Stimulated activated CD8-positive, alpha-beta memory T cell treated with anti-CD3 and anti-CD28 coated beads, Interleukin-4, amount 100 ng/mL, for 24 hours (primary cell): ENCODE results near the gene CBFA2T3.

Source experiments
- DNase-seq: peaks from one replicate; pipeline ENCODE4 v3.0.0-alpha.2; 2020; ENCODE audit warnings: low read depth

Gene CBFA2T3

DNA sequence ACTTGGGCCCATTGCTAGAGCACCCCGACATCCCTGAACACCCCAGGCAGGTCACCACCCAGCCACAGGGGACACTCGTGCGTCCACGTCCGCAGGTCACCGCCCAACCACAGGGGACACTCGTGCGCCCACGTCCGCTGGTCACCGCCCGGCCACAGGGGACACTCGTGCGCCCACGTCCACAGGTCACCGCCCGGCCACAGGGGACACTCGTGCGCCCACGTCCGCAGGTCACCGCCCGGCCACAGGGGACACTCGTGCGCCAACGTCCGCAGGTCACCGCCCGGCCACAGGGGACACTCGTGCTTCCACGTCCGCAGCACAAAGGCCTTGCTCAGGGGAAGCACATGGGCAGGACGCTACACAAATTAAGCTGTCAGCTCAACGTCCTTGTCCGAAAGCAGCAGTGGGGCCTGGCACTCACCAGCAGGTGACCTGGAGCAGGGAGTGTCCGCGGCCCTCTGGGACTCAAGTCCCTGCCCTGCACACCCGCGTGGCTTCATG lies 137.9 kb downstream of the CBFA2T3 start:
- no peak for DNase-seq

DNA sequence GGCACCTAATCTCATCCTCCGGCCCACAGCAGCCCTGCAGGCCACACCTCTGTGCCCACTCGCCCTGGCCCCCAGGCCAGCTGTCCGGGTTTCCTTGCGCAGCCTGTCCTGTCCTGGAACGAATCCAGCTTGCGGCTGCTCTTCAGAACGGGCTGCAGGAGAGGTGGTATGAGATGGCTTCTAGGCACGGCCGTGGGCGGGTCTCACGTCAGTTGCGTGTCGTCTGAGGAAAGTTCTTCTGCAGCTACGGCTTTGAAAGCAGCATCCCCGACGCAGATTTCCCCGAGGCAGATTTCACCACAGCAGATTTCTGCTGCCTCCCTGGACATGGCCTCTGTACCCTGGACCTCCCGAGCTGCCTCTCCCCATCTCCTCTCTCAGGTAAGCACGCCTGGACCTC lies 138.4 kb downstream of the CBFA2T3 start:
- DNase-seq: no peak

DNA sequence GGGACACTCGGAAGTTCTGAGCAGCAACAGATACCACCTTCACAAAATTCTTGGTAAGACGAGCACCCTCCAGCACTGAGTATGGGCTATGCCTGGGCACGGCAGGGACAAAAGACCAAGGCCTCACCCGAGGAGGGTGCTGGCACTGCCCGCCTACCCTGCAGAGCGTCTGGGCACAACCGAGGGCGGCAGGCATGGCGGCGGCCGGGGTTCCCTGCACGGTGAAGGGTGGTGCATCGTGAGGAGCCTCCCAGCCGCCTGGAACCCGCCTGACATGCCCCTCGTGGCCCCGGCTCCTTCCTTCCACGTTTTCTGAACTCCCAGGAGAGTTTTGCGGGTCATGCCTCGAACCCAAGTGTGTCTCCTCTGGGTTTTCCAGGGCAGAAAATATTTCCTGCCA lies 139.2 kb downstream of the CBFA2T3 start:
- DNase-seq: no peak

DNA sequence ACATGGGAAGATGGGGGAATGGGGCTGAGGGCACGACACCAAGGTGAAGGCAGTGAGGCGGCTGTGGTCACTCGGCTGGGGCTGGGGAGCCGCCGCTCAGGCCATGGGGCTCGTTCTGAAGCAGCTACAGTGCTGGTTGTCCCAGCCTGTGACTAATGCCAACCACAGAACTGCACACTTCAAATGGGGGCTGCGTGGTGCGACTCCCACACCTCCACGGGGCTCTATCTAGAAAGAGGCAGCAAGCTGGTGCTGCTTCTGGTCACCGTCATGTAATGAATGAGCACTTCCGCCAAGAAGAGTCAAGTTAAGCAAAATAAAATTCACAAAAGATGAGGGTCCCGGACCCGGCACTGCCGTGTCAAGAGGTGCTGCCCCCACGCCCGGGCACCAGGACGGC lies 140.2 kb downstream of the CBFA2T3 start:
- no peak for DNase-seq

DNA sequence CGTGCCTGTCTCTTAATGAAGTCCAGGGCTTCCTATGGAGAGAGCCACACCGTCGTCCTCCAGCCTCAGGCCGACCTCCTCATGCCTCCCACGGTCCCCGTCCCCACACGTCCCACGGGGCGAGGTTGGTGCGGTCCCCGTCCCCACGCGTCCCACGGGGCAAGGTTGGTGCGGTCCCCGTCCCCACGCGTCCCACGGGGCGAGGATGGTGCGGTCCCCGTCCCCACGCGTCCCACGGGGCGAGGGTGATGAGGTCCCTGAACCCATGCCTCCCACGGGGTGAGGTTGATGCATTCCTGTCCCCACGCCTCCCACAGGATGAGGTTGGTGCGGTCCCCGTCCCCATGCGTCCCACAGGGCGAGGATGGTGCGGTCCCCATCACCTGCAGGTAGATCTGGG lies 141.2 kb downstream of the CBFA2T3 start:
- no peak for DNase-seq

DNA sequence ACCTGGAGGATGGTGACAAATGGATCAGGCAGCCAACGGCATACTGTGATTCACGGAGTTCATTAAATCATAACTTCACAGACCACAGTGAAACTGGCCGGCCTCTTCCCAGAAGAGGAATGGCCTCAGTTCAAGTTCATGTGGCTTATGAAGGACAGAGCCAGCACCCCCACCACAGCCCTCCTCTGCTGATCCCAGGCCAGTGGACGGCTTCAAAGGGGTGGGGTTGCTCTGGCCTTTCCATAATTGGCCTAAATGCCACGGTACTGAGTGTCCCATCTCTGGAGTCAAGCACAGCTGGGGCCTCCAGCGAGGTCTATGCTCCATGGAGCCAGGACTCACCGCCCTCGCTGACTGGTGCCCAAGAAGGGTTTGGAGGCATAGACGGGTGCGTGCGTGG lies 141.6 kb downstream of the CBFA2T3 start:
- no peak for DNase-seq

DNA sequence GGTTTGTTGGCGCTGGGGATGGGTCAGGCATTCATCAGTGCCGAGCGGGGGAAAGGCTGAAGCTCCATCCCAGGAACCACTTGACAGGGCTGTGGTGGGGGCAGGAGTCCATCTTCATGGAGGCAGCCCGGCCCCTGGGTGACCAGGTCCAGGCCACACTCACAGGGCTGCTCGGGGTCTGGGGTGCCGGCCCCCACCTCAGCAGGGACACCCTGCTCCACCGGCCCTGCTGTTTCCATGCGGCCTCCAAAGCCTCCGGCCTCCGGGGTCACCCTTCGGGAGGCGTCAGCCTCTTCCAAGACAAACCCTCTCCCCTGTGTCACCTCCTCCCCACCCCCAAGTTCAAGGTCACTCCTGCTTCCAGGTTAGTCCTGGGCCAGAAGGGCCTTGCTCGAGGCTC lies 142.3 kb downstream of the CBFA2T3 start:
- no peak for DNase-seq

DNA sequence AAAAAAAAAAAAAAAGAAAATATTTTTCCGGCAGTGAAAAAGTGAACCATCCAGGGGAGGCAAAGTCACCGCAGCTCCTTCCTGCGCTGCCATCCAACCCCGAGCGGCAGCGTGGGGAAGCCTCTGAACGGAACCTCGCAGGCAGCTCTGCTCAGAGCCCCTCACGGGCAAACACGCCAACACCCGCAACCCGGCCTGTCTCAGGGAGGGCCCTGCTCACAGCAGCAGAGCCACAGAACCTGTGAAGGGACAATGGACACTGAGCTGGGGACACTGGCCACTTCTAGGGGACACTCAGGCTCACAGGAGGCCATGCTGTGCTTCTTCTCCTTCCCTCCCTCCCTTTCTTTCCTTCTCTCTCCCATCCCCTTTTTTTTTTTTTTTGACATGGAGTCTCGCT lies 143.9 kb downstream of the CBFA2T3 start:
- DNase-seq: no peak

DNA sequence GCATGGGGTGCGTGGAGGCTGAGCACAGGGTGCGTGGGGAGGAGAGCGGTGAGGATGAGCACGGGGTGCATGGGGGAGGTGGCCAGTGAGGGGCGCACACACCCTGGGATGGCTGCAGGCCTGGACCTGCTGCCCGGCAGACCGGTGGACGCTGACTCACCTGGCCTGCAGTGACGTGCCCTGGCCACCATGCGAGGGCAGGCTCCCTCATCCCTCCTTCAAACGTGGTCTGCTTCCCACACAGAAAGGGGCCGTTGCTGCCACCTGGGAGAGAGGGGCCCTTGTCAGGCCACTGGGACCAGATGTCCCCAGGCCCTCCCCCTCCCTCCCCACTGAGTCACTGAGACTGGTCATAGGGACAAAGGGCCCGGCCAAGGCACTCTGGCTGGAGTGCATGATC lies 145.2 kb downstream of the CBFA2T3 start:
- DNase-seq: no peak

DNA sequence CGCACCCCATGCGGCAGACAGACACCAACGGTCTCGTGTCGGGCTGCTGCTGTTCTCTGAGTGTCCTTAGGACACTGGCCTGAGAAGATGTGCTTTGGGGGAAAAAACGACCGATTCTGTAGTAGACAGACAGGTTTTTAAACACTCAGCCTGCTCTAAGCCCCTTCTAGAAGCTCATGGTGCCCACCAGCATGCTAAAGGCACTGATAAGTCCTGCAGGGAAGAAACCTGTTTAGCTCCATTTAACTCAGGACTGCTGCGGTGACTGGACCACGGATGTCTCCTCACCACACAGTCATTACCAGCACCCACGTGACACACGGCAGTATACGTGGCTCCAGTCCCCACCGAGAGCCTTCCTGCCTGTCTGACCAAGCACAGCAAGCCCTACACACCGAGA lies 146.2 kb downstream of the CBFA2T3 start:
- no peak for DNase-seq

DNA sequence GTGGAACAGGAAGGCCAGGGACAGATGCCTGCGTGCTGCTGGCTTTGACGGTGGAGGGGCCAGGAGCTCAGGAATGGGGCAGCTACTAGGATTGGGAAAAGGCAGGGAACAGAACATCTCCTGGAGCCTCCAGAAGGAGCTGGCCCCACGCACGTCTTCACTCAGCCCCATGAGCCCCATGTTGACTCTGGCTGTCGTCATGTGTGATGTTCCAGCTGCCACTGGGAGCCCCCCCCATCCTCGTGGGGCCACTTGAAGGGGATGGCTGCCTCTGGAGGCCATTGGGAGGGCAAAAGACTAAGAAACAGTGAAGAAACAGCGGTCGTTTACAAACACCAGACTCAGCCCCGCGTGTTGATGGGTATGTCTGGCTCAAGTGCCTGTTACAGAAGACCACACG lies 146.7 kb downstream of the CBFA2T3 start:
- no peak for DNase-seq

DNA sequence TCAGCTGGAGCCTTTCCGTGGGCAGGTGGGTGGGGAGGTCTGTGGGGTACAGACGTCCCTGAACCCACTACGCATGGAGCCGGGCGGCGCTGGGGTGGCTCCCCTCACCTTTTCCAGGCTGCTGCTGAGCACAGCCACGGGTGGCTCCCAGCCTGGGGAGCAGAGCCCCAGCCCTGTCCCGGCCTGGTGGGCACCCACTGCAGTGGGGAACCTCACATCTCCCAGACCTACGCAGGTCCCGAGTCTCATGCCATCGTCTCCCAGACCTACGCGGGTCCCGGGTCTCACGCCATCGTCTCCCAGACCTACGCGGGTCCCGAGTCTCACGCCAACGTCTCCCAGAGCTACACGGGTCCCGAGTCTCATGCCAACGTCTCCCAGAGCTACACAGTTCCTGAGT lies 148.3 kb downstream of the CBFA2T3 start:
- no peak for DNase-seq

DNA sequence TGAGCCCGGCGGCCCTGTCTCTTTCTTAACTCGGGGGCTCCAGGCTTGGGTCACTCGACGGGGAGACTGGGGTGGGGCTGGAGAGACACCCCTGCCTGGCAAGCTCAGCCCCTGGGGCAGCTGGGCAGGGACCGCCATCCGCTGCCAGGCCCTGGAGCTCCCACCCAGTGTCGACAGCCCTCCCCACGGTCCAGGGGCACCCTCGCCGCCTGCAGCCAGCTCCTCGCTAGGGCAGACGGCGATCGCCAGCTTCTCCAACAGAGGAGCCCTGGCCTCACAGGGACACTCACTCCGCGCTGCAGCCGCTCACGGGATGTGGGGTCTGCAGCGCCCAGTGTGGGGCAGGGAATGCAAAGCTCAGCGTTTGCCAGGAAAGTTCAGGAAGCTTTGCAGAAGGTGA lies 149.3 kb downstream of the CBFA2T3 start:
- DNase-seq: no peak

DNA sequence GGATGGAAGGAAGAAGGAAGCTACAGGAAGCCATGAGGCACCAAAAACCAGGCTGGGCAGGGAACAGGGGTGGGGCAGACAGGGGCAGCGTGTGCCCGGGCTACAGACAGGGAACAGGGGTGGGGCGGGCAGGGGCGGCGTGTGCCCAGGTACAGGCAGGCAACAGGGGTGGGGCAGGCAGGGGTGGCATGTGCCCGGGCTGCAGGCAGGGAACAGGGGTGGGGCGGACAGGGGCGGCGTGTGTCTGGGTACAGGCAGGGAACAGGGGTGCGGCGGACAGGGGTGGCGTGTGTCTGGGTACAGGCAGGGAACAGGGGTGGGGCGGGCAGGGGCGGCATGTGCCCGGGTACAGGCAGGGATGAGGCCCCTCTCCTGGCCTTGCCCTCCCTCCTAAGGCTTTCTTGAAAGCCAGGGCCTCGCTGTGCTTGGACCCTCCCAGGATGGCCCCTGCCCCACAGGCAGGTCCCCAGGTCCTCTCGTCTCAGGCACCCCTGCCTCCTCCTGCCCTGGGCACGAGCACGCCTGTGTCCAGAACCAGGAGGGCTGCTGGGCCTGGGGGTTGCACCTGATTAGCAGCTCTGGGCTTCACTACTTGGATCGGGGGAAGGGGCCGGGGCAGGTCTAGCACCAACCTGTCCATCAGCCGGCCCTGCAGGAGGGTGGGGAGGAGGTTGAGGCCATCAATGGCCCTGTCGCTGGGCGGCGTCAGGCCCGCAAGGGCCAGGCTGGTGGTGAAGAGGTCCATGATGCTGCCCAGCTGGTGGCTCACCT lies 150.8 kb downstream of the CBFA2T3 start:
- no peak for DNase-seq

DNA sequence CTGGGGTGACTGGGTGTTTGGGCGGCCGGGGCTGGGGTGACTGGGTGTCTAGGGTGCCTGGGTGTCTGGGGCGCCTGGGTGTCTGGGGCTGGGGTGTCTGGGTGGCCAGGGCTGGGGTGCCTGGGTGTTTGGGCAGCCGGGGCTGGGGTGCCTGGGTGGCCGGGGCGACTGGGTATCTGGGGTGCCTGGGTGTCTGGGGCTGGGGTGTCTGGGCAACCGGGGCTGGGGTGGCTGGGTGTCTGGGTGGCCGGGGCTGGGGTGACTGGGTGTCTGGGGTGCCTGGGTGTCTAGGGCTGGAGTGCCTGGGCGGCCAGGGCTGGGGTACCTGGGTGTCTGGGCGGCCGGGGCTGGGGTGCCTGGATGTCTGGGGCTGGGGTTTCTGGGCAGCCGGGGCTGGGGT lies 151.9 kb downstream of the CBFA2T3 start:
- DNase-seq: no peak
